ENCODE data around the gene MCCC2. TPM values are rescaled to one million over a fixed set of nuclear protein-coding genes. Genes with fewer than 3 reads are reported as not detected.

The MCCC2 gene
- total RNA-seq, 6 experiments from 2014 or later = 11.7 to 22.4 (median 14.0) TPM

DNA sequence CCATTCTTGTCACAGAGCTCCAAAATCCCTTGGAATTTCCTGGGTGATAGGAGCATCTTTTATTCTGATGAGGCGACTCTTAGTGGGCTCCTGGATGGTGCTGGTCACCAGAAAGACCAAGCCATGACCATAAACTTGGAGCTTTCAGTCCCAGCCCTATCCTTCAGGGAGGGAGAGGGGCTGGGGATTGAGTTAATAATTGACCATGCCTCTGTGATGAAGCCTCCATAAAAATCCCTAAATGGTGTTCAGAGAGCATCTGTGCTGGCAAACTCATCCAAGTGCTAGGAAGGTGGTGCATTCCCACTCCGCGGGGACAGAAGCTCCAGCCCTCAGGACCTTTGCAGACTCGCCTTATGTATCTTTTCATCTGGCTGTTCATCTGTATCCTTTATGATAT lies 28.7 kb downstream of the MCCC2 start:
- no peak overlapping the region for H3K27ac Mint-ChIP-seq
- H3K36me3 Mint-ChIP-seq (ENCODE audit: low read depth) = no peaks in the 10 kb centered on the region; the same call in 1 of the 2 replicates
- H3K4me1 Mint-ChIP-seq (ENCODE audit: low read depth) = no peaks in the 10 kb centered on the region
- no peaks in the 10 kb centered on the region for H3K9me3 Mint-ChIP-seq
- TF ChIP-seq, protein P1, sequence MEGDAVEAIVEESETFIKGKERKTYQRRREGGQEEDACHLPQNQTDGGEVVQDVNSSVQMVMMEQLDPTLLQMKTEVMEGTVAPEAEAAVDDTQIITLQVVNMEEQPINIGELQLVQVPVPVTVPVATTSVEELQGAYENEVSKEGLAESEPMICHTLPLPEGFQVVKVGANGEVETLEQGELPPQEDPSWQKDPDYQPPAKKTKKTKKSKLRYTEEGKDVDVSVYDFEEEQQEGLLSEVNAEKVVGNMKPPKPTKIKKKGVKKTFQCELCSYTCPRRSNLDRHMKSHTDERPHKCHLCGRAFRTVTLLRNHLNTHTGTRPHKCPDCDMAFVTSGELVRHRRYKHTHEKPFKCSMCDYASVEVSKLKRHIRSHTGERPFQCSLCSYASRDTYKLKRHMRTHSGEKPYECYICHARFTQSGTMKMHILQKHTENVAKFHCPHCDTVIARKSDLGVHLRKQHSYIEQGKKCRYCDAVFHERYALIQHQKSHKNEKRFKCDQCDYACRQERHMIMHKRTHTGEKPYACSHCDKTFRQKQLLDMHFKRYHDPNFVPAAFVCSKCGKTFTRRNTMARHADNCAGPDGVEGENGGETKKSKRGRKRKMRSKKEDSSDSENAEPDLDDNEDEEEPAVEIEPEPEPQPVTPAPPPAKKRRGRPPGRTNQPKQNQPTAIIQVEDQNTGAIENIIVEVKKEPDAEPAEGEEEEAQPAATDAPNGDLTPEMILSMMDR (IDR thresholded peaks at IDR 0.05) = no peak
- no peaks in the 10 kb centered on the region; the same call in none of the 2 replicates for H3K27me3 Mint-ChIP-seq (ENCODE audit: insufficient read depth)
- H3K4me3 Mint-ChIP-seq = no peak overlapping the region
- DNase-seq = no peak

GRCh38 chr5:71620630-71621029 lies 33.5 kb downstream of the MCCC2 start:
- Mint-ChIP-seq H3K4me1 (ENCODE audit: low read depth) (no peaks in the 10 kb centered on the region), H3K27me3 (ENCODE audit: insufficient read depth) (no peaks in the 10 kb centered on the region; the same call in 1 of the 2 replicates), H3K9me3 (no peaks in the 10 kb centered on the region), H3K27ac (no peak overlapping the region), H3K4me3 (no peak overlapping the region), H3K36me3 (ENCODE audit: low read depth) (no peaks in the 10 kb centered on the region; the same call in 1 of the 2 replicates)
- no peak for DNase-seq
- TF ChIP-seq, protein P1 (IDR thresholded peaks at IDR 0.05) = no peak

- no peaks in the 10 kb centered on the region for H3K9me3 Mint-ChIP-seq
- no peak overlapping the region for H3K4me3 Mint-ChIP-seq
- TF ChIP-seq, protein P1 (IDR thresholded peaks at IDR 0.05) = no peak
- H3K27ac Mint-ChIP-seq = no peak overlapping the region
- no peaks in the 10 kb centered on the region; the same call in 1 of the 2 replicates for H3K36me3 Mint-ChIP-seq (ENCODE audit: low read depth)
- DNase-seq = no peak
- no peaks in the 10 kb centered on the region; the same call in 1 of the 2 replicates for H3K27me3 Mint-ChIP-seq (ENCODE audit: insufficient read depth)
- H3K4me1 Mint-ChIP-seq (ENCODE audit: low read depth) = no peaks in the 10 kb centered on the region
These were observed 34.1 kb downstream of the MCCC2 start for GRCh38 chr5:71621268-71621667.

DNA sequence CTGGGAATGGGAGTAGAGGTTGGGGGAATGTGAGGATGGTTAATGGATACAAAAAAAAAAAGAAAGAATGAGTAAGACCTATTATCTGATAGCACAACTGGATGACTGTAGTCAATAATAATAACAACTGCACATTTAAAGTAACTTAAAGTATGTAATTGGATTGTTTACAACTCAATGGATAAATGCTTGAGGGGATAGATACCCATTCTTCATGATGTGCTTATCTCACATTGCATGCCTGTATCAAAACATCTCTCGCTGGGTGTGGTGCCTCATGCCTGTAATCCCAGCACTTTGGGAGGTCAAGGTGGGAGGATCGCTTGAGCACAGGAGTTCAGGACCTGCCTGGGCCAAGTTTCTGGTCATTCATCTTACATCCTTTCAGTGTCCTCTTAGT lies 34.6 kb downstream of the MCCC2 start:
- Mint-ChIP-seq H3K27ac (no peak overlapping the region), H3K9me3 (no peaks in the 10 kb centered on the region), H3K36me3 (ENCODE audit: low read depth) (no peaks in the 10 kb centered on the region; the same call in 1 of the 2 replicates), H3K27me3 (ENCODE audit: insufficient read depth) (no peaks in the 10 kb centered on the region; the same call in 1 of the 2 replicates), H3K4me3 (no peak overlapping the region), H3K4me1 (ENCODE audit: low read depth) (no peaks in the 10 kb centered on the region)
- TF ChIP-seq, protein P1 (IDR thresholded peaks at IDR 0.05) = no peak
- DNase-seq = no peak

GRCh38 chr5:71623221-71623794 lies 36.2 kb downstream of the MCCC2 start:
- DNase-seq = no peak
- Mint-ChIP-seq H3K27ac (no peak overlapping the region), H3K36me3 (ENCODE audit: low read depth) (no peaks in the 10 kb centered on the region; the same call in 1 of the 2 replicates), H3K9me3 (no peaks in the 10 kb centered on the region), H3K4me3 (no peak overlapping the region), H3K4me1 (ENCODE audit: low read depth) (no peaks in the 10 kb centered on the region), H3K27me3 (ENCODE audit: insufficient read depth) (no peaks in the 10 kb centered on the region; the same call in 1 of the 2 replicates)
- TF ChIP-seq, protein P1 (IDR thresholded peaks at IDR 0.05) = no peak
